Measurements from ENCODE around the gene GSK3B.

Gene GSK3B

GRCh38 chr3:119781330-119782198 lies 312.7 kb downstream of the GSK3B start, which contains the start of gene NR1I2:
NR1I2 (plus strand) TSS chr3:119782101.
- DNase-seq (ENCODE audit: low read depth, low spot score): no peak

GRCh38 chr3:119779731-119780383 lies 314.4 kb downstream of the GSK3B start:
- DNase-seq (ENCODE audit: low read depth, low spot score): no peak

- DNase-seq (ENCODE audit: low read depth, low spot score): no peak
Observed at GRCh38 chr3:119778811-119779210, 315.4 kb downstream of the GSK3B start.

GRCh38 chr3:119778176-119778575 lies 316.1 kb downstream of the GSK3B start:
- DNase-seq (ENCODE audit: low read depth, low spot score): no peak

DNA sequence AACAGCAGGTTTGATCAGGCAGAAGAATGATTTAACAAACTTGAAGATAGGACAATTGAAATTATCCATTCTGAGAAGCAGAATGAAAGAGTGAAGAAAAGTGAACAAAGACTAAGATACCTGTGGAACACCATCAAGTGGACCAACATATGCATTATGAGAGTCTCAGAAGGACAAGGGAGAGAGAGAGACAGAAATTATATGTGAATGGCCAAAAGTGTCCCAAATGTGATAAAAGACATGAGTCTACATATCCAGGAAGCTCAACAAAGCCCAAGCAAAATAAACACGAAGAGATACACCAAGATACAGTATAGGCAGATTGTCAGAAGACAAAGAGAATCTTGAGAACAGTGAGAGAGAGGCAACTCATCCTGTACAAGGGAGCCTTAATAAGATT lies 317.9 kb downstream of the GSK3B start:
- DNase-seq (ENCODE audit: low read depth, low spot score): no peak

- no peak for DNase-seq (ENCODE audit: low read depth, low spot score)
Observed at GRCh38 chr3:119774444-119774843, 319.8 kb downstream of the GSK3B start.

Data from activated naive CD8-positive, alpha-beta T cell treated with anti-CD3 and anti-CD28 coated beads, Interleukin-2, amount 50 U/mL, for 16 hours (primary cell).